Panc1 (cell line): ENCODE results near the gene CLASRP.

Experiments
- POLR2AphosphoS5 ChIP-seq: IDR thresholded peaks from 2 replicates; pipeline ENCODE4 v1.6.1; 2012; ENCODE audit warnings: mild to moderate bottlenecking, low read depth, low read length, moderate library complexity
- REST ChIP-seq, 2 experiments: IDR thresholded peaks; 2 replicates each; pipeline ENCODE4 v1.6.1; 2011 to 2012; ENCODE audit warnings: low read depth in 2 of 2, control low read depth in 1 of 2, low read length in 1 of 2, mild to moderate bottlenecking in 1 of 2, moderate library complexity in 1 of 2; ENCODE audit not compliant: insufficient read depth in 1 of 2
- SIN3A ChIP-seq: IDR thresholded peaks from 2 replicates; pipeline ENCODE4 v1.6.1; 2012; ENCODE audit warnings: low read depth, mild to moderate bottlenecking, low read length, moderate library complexity, borderline replicate concordance; ENCODE audit not compliant: insufficient read depth
- TF ChIP-seq, protein P1 (sequence below): fragments of 450-650 bp; IDR thresholded peaks from 2 replicates; pipeline ENCODE4 v1.5.1; 2017; ENCODE audit warnings: mild to moderate bottlenecking

GRCh38 chr19:45094707-45095106 lies 55.9 kb downstream of the CLASRP start:
- TF ChIP-seq, protein P1, sequence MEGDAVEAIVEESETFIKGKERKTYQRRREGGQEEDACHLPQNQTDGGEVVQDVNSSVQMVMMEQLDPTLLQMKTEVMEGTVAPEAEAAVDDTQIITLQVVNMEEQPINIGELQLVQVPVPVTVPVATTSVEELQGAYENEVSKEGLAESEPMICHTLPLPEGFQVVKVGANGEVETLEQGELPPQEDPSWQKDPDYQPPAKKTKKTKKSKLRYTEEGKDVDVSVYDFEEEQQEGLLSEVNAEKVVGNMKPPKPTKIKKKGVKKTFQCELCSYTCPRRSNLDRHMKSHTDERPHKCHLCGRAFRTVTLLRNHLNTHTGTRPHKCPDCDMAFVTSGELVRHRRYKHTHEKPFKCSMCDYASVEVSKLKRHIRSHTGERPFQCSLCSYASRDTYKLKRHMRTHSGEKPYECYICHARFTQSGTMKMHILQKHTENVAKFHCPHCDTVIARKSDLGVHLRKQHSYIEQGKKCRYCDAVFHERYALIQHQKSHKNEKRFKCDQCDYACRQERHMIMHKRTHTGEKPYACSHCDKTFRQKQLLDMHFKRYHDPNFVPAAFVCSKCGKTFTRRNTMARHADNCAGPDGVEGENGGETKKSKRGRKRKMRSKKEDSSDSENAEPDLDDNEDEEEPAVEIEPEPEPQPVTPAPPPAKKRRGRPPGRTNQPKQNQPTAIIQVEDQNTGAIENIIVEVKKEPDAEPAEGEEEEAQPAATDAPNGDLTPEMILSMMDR = no peak
- no peak for TF ChIP-seq POLR2AphosphoS5
- TF ChIP-seq REST (IDR thresholded peaks at IDR 0.05; ENCODE audit: insufficient read depth in 1 of 2, low read depth in 2 of 2, low read length in 1 of 2) = no peak
- no peak for TF ChIP-seq SIN3A
